ENCODE measurements around the gene C12orf75. TPM values are rescaled to one million over a fixed set of nuclear protein-coding genes. Genes with fewer than 3 reads are reported as not detected.
"Not testable (repeated sequence)": the region's sequence is repeated elsewhere in the genome, so short reads cannot be mapped to it uniquely, and the experiment has no call there.

Gene C12orf75
- total RNA-seq, 1 donor from 2014 or later = 56.5 TPM

- no peak for TF ChIP-seq CTCF (IDR thresholded peaks at IDR 0.05)
- Histone ChIP-seq H3K27ac (no peak overlapping the region), H3K36me3 (peaks cover 0 to 8% of the 10 kb centered on the region in 2 donors), H3K27me3 (no peaks in the 10 kb centered on the region), H3K4me1 (peaks cover 0 to 4% of the 10 kb centered on the region in 2 donors), H3K4me3 (no peak overlapping the region), H3K9me3 (no peaks in the 10 kb centered on the region)
- no peak for DNase-seq (ENCODE audit: low spot score in 2 of 2)
- intact Hi-C loops (cut with DNase I) = no loop called here
These were observed 69.1 kb downstream of the C12orf75 start for GRCh38 chr12:105399428-105400081.

- DNase-seq (ENCODE audit: low spot score in 2 of 2) = no peak
- no peaks in the 10 kb centered on the region for H3K27me3 ChIP-seq
- peaks cover 0 to 8% of the 10 kb centered on the region in 2 donors for H3K36me3 ChIP-seq
- intact Hi-C loops (cut with DNase I) = no loop called here
- H3K27ac ChIP-seq = no peak overlapping the region
- peaks cover 0 to 4% of the 10 kb centered on the region in 2 donors for H3K4me1 ChIP-seq
- TF ChIP-seq CTCF (IDR thresholded peaks at IDR 0.05) = no peak
- no peak overlapping the region for H3K4me3 ChIP-seq
- no peaks in the 10 kb centered on the region for H3K9me3 ChIP-seq
These were observed 69.7 kb downstream of the C12orf75 start for GRCh38 chr12:105400227-105400626.

- no peaks in the 10 kb centered on the region for H3K9me3 ChIP-seq
- H3K4me1 ChIP-seq = peaks cover 0 to 4% of the 10 kb centered on the region in 2 donors
- no peak overlapping the region for H3K4me3 ChIP-seq
- no peaks in the 10 kb centered on the region for H3K27me3 ChIP-seq
- no peak overlapping the region for H3K27ac ChIP-seq
- peaks cover 0 to 8% of the 10 kb centered on the region in 2 donors for H3K36me3 ChIP-seq
- intact Hi-C loops (cut with DNase I) = no loop called here
- no peak for DNase-seq (ENCODE audit: low spot score in 2 of 2)
- no peak for TF ChIP-seq CTCF (IDR thresholded peaks at IDR 0.05)
These were observed 70.7 kb downstream of the C12orf75 start for GRCh38 chr12:105401198-105401597.

- H3K27ac ChIP-seq = no peak overlapping the region
- peaks cover 0 to 8% of the 10 kb centered on the region in 2 donors for H3K36me3 ChIP-seq
- no peak for TF ChIP-seq CTCF (IDR thresholded peaks at IDR 0.05)
- DNase-seq (ENCODE audit: low spot score in 2 of 2) = no peak
- no peaks in the 10 kb centered on the region for H3K27me3 ChIP-seq
- no peak overlapping the region for H3K4me3 ChIP-seq
- peaks cover 0 to 4% of the 10 kb centered on the region in 2 donors for H3K4me1 ChIP-seq
- H3K9me3 ChIP-seq = no peaks in the 10 kb centered on the region
- intact Hi-C loops (cut with DNase I) = no loop called here
These were observed 71.9 kb downstream of the C12orf75 start for GRCh38 chr12:105402366-105402765.

- no peaks in the 10 kb centered on the region for H3K27me3 ChIP-seq
- H3K4me1 ChIP-seq = peaks cover 0 to 4% of the 10 kb centered on the region in 2 donors
- H3K4me3 ChIP-seq = no peak overlapping the region
- no peak for DNase-seq (ENCODE audit: low spot score in 2 of 2)
- H3K27ac ChIP-seq = no peak overlapping the region
- peaks cover 0 to 8% of the 10 kb centered on the region in 2 donors for H3K36me3 ChIP-seq
- intact Hi-C loops (cut with DNase I) = no loop called here
- no peaks in the 10 kb centered on the region for H3K9me3 ChIP-seq
- TF ChIP-seq CTCF (IDR thresholded peaks at IDR 0.05) = no peak
These were observed 72.6 kb downstream of the C12orf75 start for GRCh38 chr12:105403095-105403494.

- H3K27ac ChIP-seq; H3K27me3 ChIP-seq; H3K36me3 ChIP-seq; intact Hi-C loops (cut with DNase I); H3K9me3 ChIP-seq; DNase-seq (ENCODE audit: low spot score in 2 of 2); H3K4me3 ChIP-seq: not testable (repeated sequence)
- H3K4me1 ChIP-seq = peaks cover 0 to 14% of the 10 kb centered on the region in 2 donors
These were observed 73.6 kb downstream of the C12orf75 start for GRCh38 chr12:105404134-105404533.
